Testis (tissue), 2 donors: ENCODE measurements around the gene RSPH1.

Experiments used
- POLR2A ChIP-seq: fragments of 450-650 bp; IDR thresholded peaks from one replicate; pipeline ENCODE4 v1.6.1; 2017; ENCODE audit warnings: antibody characterized with exemption, mild to moderate bottlenecking, moderate library complexity
- TF ChIP-seq, protein P1 (sequence below), 3 experiments: fragments of 450-650 bp in 2 of 3; fragments of 200-600 bp in 1 of 3; sonication (generic) in 1 of 3; IDR thresholded peaks; one replicate each; pipeline ENCODE4 v1.5.1; 2016 to 2019; ENCODE audit warnings: antibody characterized with exemption in 3 of 3, mild to moderate bottlenecking in 2 of 3, moderate library complexity in 1 of 3

GRCh38 chr21:42522771-42523170, 26.7 kb upstream of the RSPH1 start:
- TF ChIP-seq, protein P1, sequence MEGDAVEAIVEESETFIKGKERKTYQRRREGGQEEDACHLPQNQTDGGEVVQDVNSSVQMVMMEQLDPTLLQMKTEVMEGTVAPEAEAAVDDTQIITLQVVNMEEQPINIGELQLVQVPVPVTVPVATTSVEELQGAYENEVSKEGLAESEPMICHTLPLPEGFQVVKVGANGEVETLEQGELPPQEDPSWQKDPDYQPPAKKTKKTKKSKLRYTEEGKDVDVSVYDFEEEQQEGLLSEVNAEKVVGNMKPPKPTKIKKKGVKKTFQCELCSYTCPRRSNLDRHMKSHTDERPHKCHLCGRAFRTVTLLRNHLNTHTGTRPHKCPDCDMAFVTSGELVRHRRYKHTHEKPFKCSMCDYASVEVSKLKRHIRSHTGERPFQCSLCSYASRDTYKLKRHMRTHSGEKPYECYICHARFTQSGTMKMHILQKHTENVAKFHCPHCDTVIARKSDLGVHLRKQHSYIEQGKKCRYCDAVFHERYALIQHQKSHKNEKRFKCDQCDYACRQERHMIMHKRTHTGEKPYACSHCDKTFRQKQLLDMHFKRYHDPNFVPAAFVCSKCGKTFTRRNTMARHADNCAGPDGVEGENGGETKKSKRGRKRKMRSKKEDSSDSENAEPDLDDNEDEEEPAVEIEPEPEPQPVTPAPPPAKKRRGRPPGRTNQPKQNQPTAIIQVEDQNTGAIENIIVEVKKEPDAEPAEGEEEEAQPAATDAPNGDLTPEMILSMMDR (IDR thresholded peaks at IDR 0.05): no peak
- TF ChIP-seq POLR2A: no peak
